GM10248 (cell line): ENCODE results near the gene KCNQ5.

Experiments used
- CTCF ChIA-PET: fragments of 300-600 bp; sonication (Branson Sonifier 250); formaldehyde crosslinking; extraction: SDS; loops from one replicate; lab custom pipeline; 2021; ENCODE audit warnings: antibody characterized with exemption; lab: Yijun Ruan, JAX
- POLR2A ChIA-PET: fragments of 350-650 bp; sonication (Branson Sonifier 250); formaldehyde crosslinking; extraction: SDS; loops from one replicate; lab custom pipeline; 2020; ENCODE audit warnings: antibody characterized with exemption; lab: Yijun Ruan, JAX
- DNase-seq: peaks from one replicate; pipeline ENCODE4 v3.0.0; 2012; ENCODE audit errors: extremely low spot score
- CTCF ChIP-seq: IDR thresholded peaks from 2 replicates; pipeline ENCODE4 v1.5.1; 2012; ENCODE audit warnings: mild to moderate bottlenecking, low read depth; ENCODE audit errors: extremely low read depth, missing control alignments, control extremely low read depth

The KCNQ5 gene

DNA sequence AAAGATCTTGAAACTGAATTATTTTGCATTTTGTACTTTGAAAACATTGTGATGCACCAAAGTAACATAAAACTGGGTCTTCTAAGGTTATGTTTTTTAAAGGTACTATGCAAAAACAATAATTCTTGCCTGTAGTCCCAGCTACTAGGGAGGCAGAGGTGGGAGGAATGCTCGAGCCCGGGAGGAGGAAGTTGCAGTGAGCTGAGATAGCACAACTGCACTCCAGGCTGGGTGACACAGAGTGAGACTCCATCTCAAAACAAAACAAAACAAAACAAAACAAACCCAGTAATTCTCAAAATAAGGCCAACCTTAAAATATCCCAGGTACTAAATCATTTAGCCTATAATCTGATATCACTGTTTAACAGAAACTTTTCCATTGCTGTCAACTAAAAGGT, 333.8 kb downstream of the KCNQ5 start:
- CTCF ChIA-PET = interaction anchor here (1.7 kb wide), 1 partner anchor 13 kb away, joined by 3 read pairs; no protein-coding TSS in a partner anchor
- TF ChIP-seq CTCF = no peak
- POLR2A ChIA-PET = no interaction called here
- DNase-seq = no peak

GRCh38 chr6:72956272-72956671, 334.4 kb downstream of the KCNQ5 start:
- CTCF ChIA-PET = interaction anchor here (1.5 to 2.2 kb wide), 3 partner anchors 13 to 339 kb away, joined by 3 to 5 read pairs (median 4); no protein-coding TSS in a partner anchor
- TF ChIP-seq CTCF = no peak
- DNase-seq = no peak
- POLR2A ChIA-PET = no interaction called here

DNA sequence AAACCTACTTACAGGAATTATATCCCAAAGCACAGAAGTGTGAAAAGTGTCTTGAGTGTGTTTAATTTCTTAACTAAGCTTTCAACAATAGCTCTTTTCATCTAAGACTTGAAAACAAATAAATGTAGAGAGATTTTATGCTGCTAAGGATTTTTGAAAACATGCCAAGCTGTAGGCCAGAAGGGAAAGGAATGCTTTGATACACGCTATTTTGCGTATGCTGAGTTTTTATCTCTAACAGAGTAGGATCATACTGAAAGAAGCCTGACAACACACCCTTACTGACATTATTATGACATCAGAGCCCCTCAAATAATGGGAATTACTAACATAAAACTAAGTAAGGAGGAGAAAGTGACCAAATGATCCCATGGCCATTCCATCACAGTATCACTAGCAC, 338.0 kb downstream of the KCNQ5 start:
- no peak for DNase-seq
- CTCF ChIA-PET = interaction anchor here (1.4 to 1.5 kb wide), 2 partner anchors 10 to 75 kb away, joined by 3 to 4 read pairs; no protein-coding TSS in a partner anchor
- TF ChIP-seq CTCF = no peak
- POLR2A ChIA-PET = no interaction called here

GRCh38 chr6:72963946-72964345, 342.1 kb downstream of the KCNQ5 start:
- no peak for TF ChIP-seq CTCF
- no peak for DNase-seq
- ChIA-PET CTCF (interaction anchor here (1.6 kb wide), 1 partner anchor 54 kb away, joined by 4 read pairs; no protein-coding TSS in a partner anchor), POLR2A (no interaction called here)

DNA sequence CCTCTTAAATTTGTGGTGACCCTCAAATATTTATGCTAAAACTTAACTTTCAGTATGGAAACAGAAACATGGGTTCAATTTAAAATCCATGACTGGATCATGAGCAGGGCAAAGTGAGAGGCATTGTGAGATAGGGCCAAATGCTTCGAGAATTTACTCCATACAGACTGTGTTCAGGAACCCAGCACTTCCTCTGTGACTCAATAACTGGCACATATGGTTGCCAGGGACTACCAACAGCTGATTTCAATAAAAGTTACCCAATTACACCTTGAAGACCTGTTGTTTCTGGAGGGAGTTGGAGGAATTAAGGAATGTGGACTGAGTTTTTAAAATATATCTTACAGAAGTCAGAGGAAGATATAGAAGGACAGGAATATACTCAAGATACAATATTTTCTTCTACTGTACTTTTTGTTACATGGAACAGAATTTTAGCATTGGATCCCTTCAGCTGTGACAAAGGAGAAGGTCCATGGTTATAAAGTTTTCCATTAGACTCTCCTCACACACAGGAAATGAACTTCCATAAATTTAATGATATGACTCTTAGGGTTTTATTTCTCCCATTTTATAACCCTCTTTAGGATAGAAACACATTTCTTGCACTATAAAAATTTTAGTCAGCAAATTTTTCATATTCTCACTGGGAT, 344.9 kb downstream of the KCNQ5 start:
- DNase-seq = no peak
- ChIA-PET CTCF (no interaction called here), POLR2A (no interaction called here)
- TF ChIP-seq CTCF = no peak

- ChIA-PET POLR2A (no interaction called here), CTCF (no interaction called here)
- no peak for DNase-seq
- no peak for TF ChIP-seq CTCF
These were observed 345.5 kb downstream of the KCNQ5 start for GRCh38 chr6:72967329-72967728.
